H9 (cell line): ENCODE measurements around the gene TMEM158. TPM values are rescaled to one million over a fixed set of nuclear protein-coding genes. Genes with fewer than 3 reads are reported as not detected.

Experiments used
- DNase-seq: peaks from one replicate; pipeline ENCODE4 v3.0.0-alpha.2; 2017
- H2AFZ ChIP-seq: one replicate; pipeline ENCODE4 v1.6.1; 2013; ENCODE audit warnings: mild to moderate bottlenecking, low read length, control low read depth, moderate library complexity
- H2AK5ac ChIP-seq: 2 replicates; pipeline ENCODE4 v1.6.1; 2013; ENCODE audit warnings: low read length, control low read depth, mixed read lengths; ENCODE audit not compliant: insufficient read length
- H2BK120ac ChIP-seq: one replicate; pipeline ENCODE4 v1.6.1; 2013; ENCODE audit warnings: low read depth, mild to moderate bottlenecking, low read length, control low read depth, inconsistent platforms; ENCODE audit not compliant: poor library complexity, severe bottlenecking
- H2BK12ac ChIP-seq: 2 replicates; pipeline ENCODE4 v1.6.1; 2013; ENCODE audit warnings: low read length, control low read depth, mixed read lengths, low read depth; ENCODE audit not compliant: insufficient read length
- H2BK15ac ChIP-seq: 2 replicates; pipeline ENCODE4 v1.6.1; 2013; ENCODE audit warnings: low read depth, low read length, control low read depth
- H2BK20ac ChIP-seq: one replicate; pipeline ENCODE4 v1.6.1; 2013; ENCODE audit warnings: low read depth, mild to moderate bottlenecking, low read length, control low read depth, inconsistent platforms; ENCODE audit not compliant: poor library complexity, severe bottlenecking
- H2BK5ac ChIP-seq: 2 replicates; pipeline ENCODE4 v1.6.1; 2013; ENCODE audit warnings: low read length, control low read depth, mixed read lengths; ENCODE audit not compliant: insufficient read length
- H3K14ac ChIP-seq: 2 replicates; pipeline ENCODE4 v1.6.1; 2013; ENCODE audit warnings: low read length, control low read depth; ENCODE audit not compliant: insufficient read depth
- H3K18ac ChIP-seq: 2 replicates; pipeline ENCODE4 v1.6.1; 2013; ENCODE audit warnings: low read depth, mild to moderate bottlenecking, mixed read lengths, low read length, control low read depth; ENCODE audit not compliant: insufficient read length
- H3K23ac ChIP-seq: 2 replicates; pipeline ENCODE4 v1.6.1; 2013; ENCODE audit warnings: low read length, control low read depth, mixed read lengths, low read depth; ENCODE audit not compliant: insufficient read length
- H3K23me2 ChIP-seq: 2 replicates; pipeline ENCODE4 v1.6.1; 2013; ENCODE audit warnings: low read depth, mild to moderate bottlenecking, mixed read lengths, low read length, control low read depth; ENCODE audit not compliant: insufficient read length, poor library complexity, severe bottlenecking
- H3K27ac ChIP-seq: 2 replicates; pipeline ENCODE4 v1.5.1; 2013; ENCODE audit warnings: low read length, control low read depth, mixed read lengths, low read depth; ENCODE audit not compliant: insufficient read length
- H3K27me3 ChIP-seq: 2 replicates; pipeline ENCODE4 v1.6.1; 2013; ENCODE audit warnings: low read length, control low read depth, inconsistent platforms; ENCODE audit not compliant: insufficient read depth
- H3K4ac ChIP-seq: 2 replicates; pipeline ENCODE4 v1.6.1; 2013; ENCODE audit warnings: low read depth, mild to moderate bottlenecking, control low read depth, inconsistent platforms, low read length, moderate library complexity
- H3K4me1 ChIP-seq: 2 replicates; pipeline ENCODE4 v1.6.1; 2013; ENCODE audit warnings: low read length, control low read depth, inconsistent platforms; ENCODE audit not compliant: insufficient read depth
- H3K4me2 ChIP-seq: 2 replicates; pipeline ENCODE4 v1.6.1; 2013; ENCODE audit warnings: low read length, control low read depth, mixed read lengths; ENCODE audit not compliant: insufficient read length, insufficient read depth
- H3K56ac ChIP-seq: 2 replicates; pipeline ENCODE4 v1.6.1; 2013; ENCODE audit warnings: low read depth, mild to moderate bottlenecking, mixed read lengths, low read length, control low read depth; ENCODE audit not compliant: insufficient read length
- H3K79me1 ChIP-seq: 2 replicates; pipeline ENCODE4 v1.6.1; 2013; ENCODE audit warnings: low read depth, mild to moderate bottlenecking, moderate library complexity, low read length, control low read depth, inconsistent platforms; ENCODE audit not compliant: insufficient read depth, poor library complexity, severe bottlenecking
- H3K79me2 ChIP-seq: 2 replicates; pipeline ENCODE4 v1.6.1; 2013; ENCODE audit warnings: low read length, control low read depth, inconsistent platforms; ENCODE audit not compliant: insufficient read depth
- H3K9ac ChIP-seq: 2 replicates; pipeline ENCODE4 v1.6.1; 2013; ENCODE audit warnings: low read length, control low read depth, mixed read lengths; ENCODE audit not compliant: insufficient read length; ENCODE audit errors: extremely low read depth
- H3K9me3 ChIP-seq: one replicate; pipeline ENCODE4 v1.6.1; 2013; ENCODE audit warnings: low read depth, low read length, inconsistent platforms; ENCODE audit not compliant: control insufficient read depth
- H3T11ph ChIP-seq: one replicate; pipeline ENCODE4 v1.6.1; 2013; ENCODE audit warnings: mild to moderate bottlenecking, low read length, control low read depth, inconsistent platforms
- H4K20me1 ChIP-seq: one replicate; pipeline ENCODE4 v1.6.1; 2013; ENCODE audit not compliant: control insufficient read depth, insufficient read length, insufficient read depth
- H4K5ac ChIP-seq: 2 replicates; pipeline ENCODE4 v1.6.1; 2013; ENCODE audit warnings: low read depth, mild to moderate bottlenecking, mixed read lengths, low read length, control low read depth; ENCODE audit not compliant: insufficient read length
- H4K8ac ChIP-seq: replicated peaks from 2 replicates; pipeline ENCODE4 v1.6.1; 2013; ENCODE audit warnings: low read length, control low read depth, mixed read lengths, low read depth; ENCODE audit not compliant: insufficient read length
- H4K91ac ChIP-seq: 2 replicates; pipeline ENCODE4 v1.6.1; 2013; ENCODE audit warnings: low read depth, mild to moderate bottlenecking, moderate library complexity, mixed read lengths, low read length, control low read depth; ENCODE audit not compliant: insufficient read length
- H3K27ac Mint-ChIP-seq, 3 experiments: 2 replicates in 2 of 3; 3 replicates in 1 of 3; pipeline ENCODE4 v1.8.0; 2020 to 2021; ENCODE audit warnings: mixed read lengths in 3 of 3, mild to moderate bottlenecking in 1 of 3, moderate library complexity in 1 of 3
- H3K27me3 Mint-ChIP-seq: 2 replicates; pipeline ENCODE4 v1.8.0; 2021; ENCODE audit warnings: low read depth, mild to moderate bottlenecking, moderate library complexity, mixed read lengths
- H3K36me3 Mint-ChIP-seq, 3 experiments: 2 replicates in 2 of 3; 3 replicates in 1 of 3; pipeline ENCODE4 v1.8.0; 2020 to 2021; ENCODE audit warnings: low read depth in 3 of 3, mixed read lengths in 3 of 3; ENCODE audit not compliant: insufficient read depth in 1 of 3
- H3K4me1 Mint-ChIP-seq, 2 experiments: 2 replicates each; pipeline ENCODE4 v1.8.0; 2020; ENCODE audit warnings: mixed read lengths in 2 of 2
- H3K4me3 Mint-ChIP-seq, 2 experiments: 2 replicates in 1 of 2; 3 replicates in 1 of 2; pipeline ENCODE4 v1.8.0; 2020 to 2021; ENCODE audit warnings: mild to moderate bottlenecking in 2 of 2, mixed read lengths in 2 of 2, moderate library complexity in 1 of 2
- H3K9me3 Mint-ChIP-seq, 2 experiments: 2 replicates in 1 of 2; 3 replicates in 1 of 2; pipeline ENCODE4 v1.8.0; 2020; ENCODE audit warnings: mild to moderate bottlenecking in 2 of 2, mixed read lengths in 2 of 2, moderate library complexity in 1 of 2
- CTCF ChIP-seq: fragments of 200-600 bp; sonication (generic); conservative IDR thresholded peaks from 3 replicates; pipeline ENCODE4 v1.8.0; 2021; ENCODE audit warnings: antibody characterized with exemption, mild to moderate bottlenecking
- total RNA-seq: library from RNA; stranded (reverse); gene quantifications from 2 replicates; pipeline ENCODE4 v1.2.1, GENCODE V29; 2021

Gene TMEM158
- total RNA-seq, 1 experiment from 2014 or later, result 29.1 TPM

DNA sequence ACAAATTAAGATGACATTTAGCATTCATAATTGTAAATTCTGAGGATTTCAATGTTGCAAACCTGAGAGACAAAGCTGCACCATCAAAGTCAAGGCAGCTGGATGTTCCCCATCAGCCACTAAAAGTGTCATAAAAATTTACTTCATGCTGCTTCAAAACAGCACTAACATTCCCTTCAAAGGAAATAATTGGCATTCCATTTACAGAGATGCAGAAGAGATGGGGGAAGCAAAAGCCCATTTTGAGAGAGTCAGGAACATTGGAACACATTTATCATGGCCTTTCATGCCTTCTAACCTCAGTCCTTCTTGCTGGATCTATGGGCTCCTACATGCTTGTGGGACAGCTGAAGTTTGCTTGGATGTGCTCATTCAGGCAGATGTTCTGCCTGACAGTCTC, 6.4 kb upstream of the TMEM158 start:
- Histone ChIP-seq H3K79me1 (no peaks in the 10 kb centered on the region), H3K23ac (no peak overlapping the region), H2BK120ac (no peak overlapping the region), H3K4me2 (no peak overlapping the region), H3K56ac (no peak overlapping the region), H4K8ac (no peak overlapping the region), H2AK5ac (no peak overlapping the region), H3K4ac (no peak overlapping the region), H2BK5ac (no peak overlapping the region), H2BK20ac (no peak overlapping the region), H4K5ac (no peak overlapping the region), H2BK15ac (no peak overlapping the region), H4K20me1 (no peaks in the 10 kb centered on the region), H3K18ac (no peak overlapping the region), H2BK12ac (no peak overlapping the region), H3K9ac (no peak overlapping the region), H4K91ac (no peak overlapping the region), H3K14ac (no peak overlapping the region), H3K79me2 (no peaks in the 10 kb centered on the region), H3T11ph (no peak overlapping the region), H3K9me3 (no peaks in the 10 kb centered on the region), H3K27ac (no peak overlapping the region), H2AFZ (no peak overlapping the region), H3K23me2 (no peaks in the 10 kb centered on the region), H3K4me1 (peaks cover 8% of the 10 kb centered on the region), H3K27me3 (no peaks in the 10 kb centered on the region; the same call in 1 of the 2 replicates)
- Mint-ChIP-seq H3K27me3 (peaks cover 12% of the 10 kb centered on the region), H3K4me1 (peaks cover 15 to 18% of the 10 kb centered on the region in 2 experiments), H3K9me3 (peaks cover 3 to 10% of the 10 kb centered on the region in 2 experiments; a peak in 2 of 5 replicates), H3K4me3 (no peak overlapping the region), H3K27ac (no peak overlapping the region), H3K36me3 (no peaks in the 10 kb centered on the region; a peak in 2 of 7 replicates)
- no peak for TF ChIP-seq CTCF
- DNase-seq, result no peak
